HEK293 (cell line): Measurements from ENCODE around the gene PIK3R2.
A peak's percentile ranks its signal among the peaks of the same experiment; 100 is the strongest.
"Not testable (repeated sequence)": the region's sequence is repeated elsewhere in the genome, so short reads cannot be mapped to it uniquely, and the experiment has no call there.

Source experiments
- CTCF ChIA-PET: fragments of 350-600 bp; formaldehyde crosslinking; extraction: SDS; loops from one replicate; lab custom pipeline; 2021; ENCODE audit warnings: antibody characterized with exemption; lab: Yijun Ruan, JAX
- POLR2A ChIA-PET: fragments of 300-600 bp; formaldehyde crosslinking; extraction: SDS; loops from one replicate; lab custom pipeline; 2020; ENCODE audit warnings: antibody characterized with exemption, inconsistent platforms; lab: Yijun Ruan, JAX
- H3K27ac ChIP-seq: fragments of 200-500 bp; sonication (Bioruptor generic); 2 replicates; pipeline ENCODE4 v1.5.1; 2014; ENCODE audit warnings: low read depth, low read length, control low read depth, inconsistent platforms; ENCODE audit errors: extremely low read depth
- H3K36me3 ChIP-seq, 2 experiments: fragments of 200-500 bp in 1 of 2; sonication (Bioruptor generic) in 1 of 2; 1 replicate in 1 of 2; 2 replicates in 1 of 2; pipeline ENCODE4 v1.5.1; 2014 to 2017; ENCODE audit warnings: inconsistent platforms in 2 of 2, low read length in 2 of 2; ENCODE audit not compliant: control insufficient read depth in 2 of 2, insufficient read depth in 1 of 2
- H3K4me1 ChIP-seq: fragments of 200-500 bp; sonication (Bioruptor generic); 2 replicates; pipeline ENCODE4 v1.5.1; 2014; ENCODE audit warnings: mild to moderate bottlenecking, low read length, inconsistent platforms; ENCODE audit not compliant: control insufficient read depth, insufficient read depth
- H3K4me3 ChIP-seq: 2 replicates; pipeline ENCODE4 v1.5.1; 2011; ENCODE audit warnings: low read depth, mild to moderate bottlenecking, control low read depth, low read length, moderate library complexity
- H3K9me3 ChIP-seq: fragments of 200-500 bp; sonication (Bioruptor generic); 2 replicates; pipeline ENCODE4 v1.5.1; 2014; ENCODE audit warnings: low read depth, low read length, inconsistent platforms; ENCODE audit not compliant: control insufficient read depth, insufficient read depth
- KLF8 ChIP-seq: fragments of 450-650 bp; formaldehyde crosslinking; IDR thresholded peaks from 2 replicates; pipeline ENCODE4 v1.5.1; 2016; ENCODE audit warnings: missing biosample characterization, missing genetic modification characterization
- PATZ1 ChIP-seq: fragments of 450-650 bp; formaldehyde crosslinking; IDR thresholded peaks from 2 replicates; pipeline ENCODE4 v1.5.1; 2016; ENCODE audit warnings: missing biosample characterization, missing genetic modification characterization
- PBX3 ChIP-seq: sonication (generic); formaldehyde crosslinking; IDR thresholded peaks from 2 replicates; pipeline ENCODE4 v1.8.1; 2022; ENCODE audit warnings: mild to moderate bottlenecking, moderate library complexity, missing genetic modification reagents
- PRDM10 ChIP-seq: fragments of 450-650 bp; formaldehyde crosslinking; IDR thresholded peaks from 2 replicates; pipeline ENCODE4 v1.5.1; 2016; ENCODE audit warnings: missing biosample characterization, missing genetic modification characterization
- SP3 ChIP-seq: fragments of 450-650 bp; formaldehyde crosslinking; IDR thresholded peaks from 2 replicates; pipeline ENCODE4 v1.5.1; 2016; ENCODE audit warnings: missing biosample characterization, missing genetic modification characterization
- WT1 ChIP-seq: fragments of 450-650 bp; formaldehyde crosslinking; IDR thresholded peaks from 2 replicates; pipeline ENCODE4 v1.5.1; 2016; ENCODE audit warnings: missing biosample characterization, missing genetic modification characterization
- YY2 ChIP-seq: fragments of 450-650 bp; formaldehyde crosslinking; IDR thresholded peaks from 2 replicates; pipeline ENCODE4 v1.5.1; 2016; ENCODE audit warnings: missing biosample characterization, missing genetic modification characterization
- ZBTB8A ChIP-seq: fragments of 450-650 bp; formaldehyde crosslinking; IDR thresholded peaks from 2 replicates; pipeline ENCODE4 v1.5.1; 2016; ENCODE audit warnings: missing biosample characterization, missing genetic modification characterization
- ZFP69B ChIP-seq: fragments of 450-650 bp; formaldehyde crosslinking; IDR thresholded peaks from 2 replicates; pipeline ENCODE4 v1.5.1; 2016; ENCODE audit warnings: missing biosample characterization, missing genetic modification characterization
- ZNF121 ChIP-seq: fragments of 450-650 bp; formaldehyde crosslinking; IDR thresholded peaks from 2 replicates; pipeline ENCODE4 v1.5.1; 2016; ENCODE audit warnings: missing biosample characterization, missing genetic modification characterization
- ZNF266 ChIP-seq: fragments of 450-650 bp; formaldehyde crosslinking; IDR thresholded peaks from 2 replicates; pipeline ENCODE4 v1.5.1; 2016; ENCODE audit warnings: missing biosample characterization, missing genetic modification characterization, low read depth
- ZNF335 ChIP-seq: fragments of 450-650 bp; formaldehyde crosslinking; conservative IDR thresholded peaks from 2 replicates; pipeline ENCODE4 v1.5.1; 2016; ENCODE audit warnings: missing biosample characterization, missing genetic modification characterization
- ZNF521 ChIP-seq: fragments of 450-650 bp; formaldehyde crosslinking; IDR thresholded peaks from 2 replicates; pipeline ENCODE4 v1.5.1; 2017; ENCODE audit warnings: missing biosample characterization, mild to moderate bottlenecking, missing genetic modification characterization
- ZNF600 ChIP-seq: fragments of 450-650 bp; formaldehyde crosslinking; IDR thresholded peaks from 2 replicates; pipeline ENCODE4 v1.5.1; 2016; ENCODE audit warnings: missing biosample characterization, missing genetic modification characterization
- ZNF645 ChIP-seq: fragments of 450-650 bp; formaldehyde crosslinking; IDR thresholded peaks from 2 replicates; pipeline ENCODE4; 2016; ENCODE audit warnings: missing biosample characterization, missing genetic modification characterization
- ZNF654 ChIP-seq: fragments of 450-650 bp; formaldehyde crosslinking; IDR thresholded peaks from 2 replicates; pipeline ENCODE4 v1.5.1; 2016; ENCODE audit warnings: low read depth, missing biosample characterization, missing genetic modification characterization
- ZNF785 ChIP-seq: fragments of 450-650 bp; formaldehyde crosslinking; IDR thresholded peaks from 2 replicates; pipeline ENCODE4 v1.5.1; 2016; ENCODE audit warnings: missing biosample characterization, missing genetic modification characterization
- ZNF791 ChIP-seq: fragments of 450-650 bp; formaldehyde crosslinking; IDR thresholded peaks from 2 replicates; pipeline ENCODE4 v1.5.1; 2016; ENCODE audit warnings: missing biosample characterization, missing genetic modification characterization
- TF ChIP-seq, protein P1 (sequence below): fragments of 450-650 bp; formaldehyde crosslinking; optimal IDR thresholded peaks from 2 replicates; pipeline ENCODE3; 2016; ENCODE audit warnings: missing biosample characterization, mild to moderate bottlenecking, missing genetic modification characterization

PIK3R2 gene

GRCh38 chr19:18208098-18208951, 55.4 kb downstream of the PIK3R2 start (continued):
- TF ChIP-seq PRDM10 (tag by site-specific recombination) = 0 out of 2 replicates have a peak, but pooled peaks have one; percentile 19
- TF ChIP-seq PATZ1 (tag by site-specific recombination) = peak; percentile 46; the same call in 1 of the 2 replicates
- no peak for TF ChIP-seq KLF8 (tag by site-specific recombination)
- TF ChIP-seq ZNF335 (tag by site-specific recombination) = peak; percentile 89
- TF ChIP-seq ZBTB8A (tag by site-specific recombination) = 0 out of 2 replicates have a peak, but pooled peaks have one; percentile 18
- TF ChIP-seq ZNF600 (tag by site-specific recombination) = peak; percentile 58; the same call in 1 of the 2 replicates
- no peak for TF ChIP-seq PBX3
- TF ChIP-seq WT1 = 0 out of 2 replicates have a peak, but pooled peaks have one; percentile 18
- peak; percentile 38 for TF ChIP-seq ZNF654 (tag by site-specific recombination)
- 0 out of 2 replicates have a peak, but pooled peaks have one; percentile 23 for TF ChIP-seq SP3 (tag by site-specific recombination)
- no peak for TF ChIP-seq YY2 (tag by site-specific recombination)

DNA sequence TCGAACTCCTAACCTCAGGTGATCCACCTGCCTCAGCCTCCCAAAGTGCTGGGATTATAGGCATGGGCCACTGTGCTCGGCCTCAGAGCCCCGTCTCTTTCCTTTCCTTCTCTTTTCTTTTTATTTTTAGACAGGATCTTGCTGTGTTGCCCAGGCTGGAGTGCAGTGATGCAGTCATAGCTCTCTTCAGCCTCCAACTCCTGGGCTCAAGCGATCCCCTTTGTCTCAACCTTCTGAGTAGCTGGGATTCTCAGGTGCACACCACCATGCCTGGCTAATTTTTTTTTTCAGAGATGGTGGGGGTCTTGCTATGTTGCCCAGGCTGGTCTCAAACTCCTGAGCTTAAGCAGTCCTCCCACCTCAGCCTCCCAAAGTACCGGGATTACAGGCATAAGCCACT, 56.9 kb downstream of the PIK3R2 start:
- POLR2A ChIA-PET, H3K4me1 ChIP-seq, H3K9me3 ChIP-seq, H3K36me3 ChIP-seq, H3K4me3 ChIP-seq, H3K27ac ChIP-seq: not testable (repeated sequence)
- CTCF ChIA-PET = interaction anchor here (1.0 to 8.5 kb wide), 4 partner anchors 18 to 146 kb away, joined by 3 to 121 read pairs (median 4); a partner anchor contains a TSS
- peak; percentile 95 for TF ChIP-seq ZNF121

DNA sequence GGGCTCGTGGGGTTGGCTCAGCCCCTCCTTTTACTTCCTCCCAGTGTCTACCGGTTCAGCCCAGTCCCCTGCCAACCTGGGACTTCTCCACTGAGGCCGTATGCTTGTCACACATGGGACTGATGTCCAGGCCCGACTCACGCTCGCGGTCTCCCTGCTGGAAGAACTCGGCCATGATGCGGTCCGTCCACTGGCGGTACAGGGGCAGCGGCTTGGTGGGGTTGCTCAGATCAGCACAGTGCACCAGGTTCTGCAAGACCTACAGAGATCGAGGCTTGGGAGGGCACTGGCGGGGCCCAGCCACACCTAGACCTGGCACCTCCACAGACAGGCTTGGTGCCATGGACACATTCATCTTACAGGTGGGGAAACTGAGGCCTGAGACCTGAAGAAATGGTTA, 58.7 kb downstream of the PIK3R2 start:
- Histone ChIP-seq H3K4me1 (no peaks in the 10 kb centered on the region), H3K9me3 (no peaks in the 10 kb centered on the region), H3K27ac (no peak overlapping the region), H3K36me3 (no peaks in the 10 kb centered on the region), H3K4me3 (no peak overlapping the region)
- CTCF ChIA-PET = no interaction called here
- POLR2A ChIA-PET = interaction anchor here (0.6 kb wide), 1 partner anchor 68 kb away, joined by 9 read pairs; no protein-coding TSS in a partner anchor
- TF ChIP-seq, protein P1, sequence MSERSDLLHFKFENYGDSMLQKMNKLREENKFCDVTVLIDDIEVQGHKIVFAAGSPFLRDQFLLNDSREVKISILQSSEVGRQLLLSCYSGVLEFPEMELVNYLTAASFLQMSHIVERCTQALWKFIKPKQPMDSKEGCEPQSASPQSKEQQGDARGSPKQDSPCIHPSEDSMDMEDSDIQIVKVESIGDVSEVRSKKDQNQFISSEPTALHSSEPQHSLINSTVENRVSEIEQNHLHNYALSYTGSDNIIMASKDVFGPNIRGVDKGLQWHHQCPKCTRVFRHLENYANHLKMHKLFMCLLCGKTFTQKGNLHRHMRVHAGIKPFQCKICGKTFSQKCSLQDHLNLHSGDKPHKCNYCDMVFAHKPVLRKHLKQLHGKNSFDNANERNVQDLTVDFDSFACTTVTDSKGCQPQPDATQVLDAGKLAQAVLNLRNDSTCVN (tag by site-specific recombination) = no peak
- TF ChIP-seq ZNF785 (tag by site-specific recombination) (no peak), SP3 (tag by site-specific recombination) (no peak), ZNF521 (tag by site-specific recombination) (no peak), ZNF645 (tag by site-specific recombination) (no peak), ZFP69B (tag by site-specific recombination) (no peak), ZNF266 (no peak), ZNF791 (no peak)
